ENCODE measurements around the gene MACROD1.
"Not testable (repeated sequence)": the region's sequence is repeated elsewhere in the genome, so short reads cannot be mapped to it uniquely, and the experiment has no call there.

MACROD1 gene

DNA sequence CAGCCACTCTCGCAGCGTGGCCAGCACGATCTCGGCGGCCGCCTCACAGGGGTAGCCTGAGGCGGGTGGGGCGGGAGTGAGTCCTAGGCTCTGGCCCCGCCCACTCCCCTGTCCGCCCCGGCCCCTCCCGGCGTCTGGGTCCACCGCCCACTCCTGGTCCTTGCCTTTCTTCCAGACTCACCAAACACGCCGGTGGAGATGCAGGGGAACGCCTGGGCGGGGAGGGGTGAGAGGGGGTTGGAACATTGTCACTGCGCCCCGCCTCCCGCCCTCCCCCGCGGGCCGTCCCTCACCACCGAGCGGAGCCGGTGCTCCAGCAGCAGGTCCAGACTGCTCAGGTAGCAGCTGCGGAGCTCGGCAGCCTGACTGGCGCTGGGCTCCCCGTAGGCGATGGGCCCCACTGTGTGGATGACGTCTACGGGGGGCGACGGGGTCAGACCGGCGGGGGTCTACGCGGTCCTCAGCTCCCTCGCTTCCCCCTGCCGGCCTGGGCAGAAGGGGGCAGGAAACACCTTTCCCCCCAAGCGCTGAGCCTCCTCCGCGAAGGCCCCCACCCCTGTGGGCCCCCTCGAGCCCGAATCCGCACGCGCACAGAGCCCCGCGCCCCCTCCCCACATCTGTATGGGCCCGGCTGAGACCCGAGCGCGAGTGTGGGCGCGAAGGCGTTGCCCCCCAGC is 166.4 kb downstream of the MACROD1 start:
- peak; percentile 48 to 54 for DNase-seq (ENCODE audit: low read depth in 2 of 2)

DNA sequence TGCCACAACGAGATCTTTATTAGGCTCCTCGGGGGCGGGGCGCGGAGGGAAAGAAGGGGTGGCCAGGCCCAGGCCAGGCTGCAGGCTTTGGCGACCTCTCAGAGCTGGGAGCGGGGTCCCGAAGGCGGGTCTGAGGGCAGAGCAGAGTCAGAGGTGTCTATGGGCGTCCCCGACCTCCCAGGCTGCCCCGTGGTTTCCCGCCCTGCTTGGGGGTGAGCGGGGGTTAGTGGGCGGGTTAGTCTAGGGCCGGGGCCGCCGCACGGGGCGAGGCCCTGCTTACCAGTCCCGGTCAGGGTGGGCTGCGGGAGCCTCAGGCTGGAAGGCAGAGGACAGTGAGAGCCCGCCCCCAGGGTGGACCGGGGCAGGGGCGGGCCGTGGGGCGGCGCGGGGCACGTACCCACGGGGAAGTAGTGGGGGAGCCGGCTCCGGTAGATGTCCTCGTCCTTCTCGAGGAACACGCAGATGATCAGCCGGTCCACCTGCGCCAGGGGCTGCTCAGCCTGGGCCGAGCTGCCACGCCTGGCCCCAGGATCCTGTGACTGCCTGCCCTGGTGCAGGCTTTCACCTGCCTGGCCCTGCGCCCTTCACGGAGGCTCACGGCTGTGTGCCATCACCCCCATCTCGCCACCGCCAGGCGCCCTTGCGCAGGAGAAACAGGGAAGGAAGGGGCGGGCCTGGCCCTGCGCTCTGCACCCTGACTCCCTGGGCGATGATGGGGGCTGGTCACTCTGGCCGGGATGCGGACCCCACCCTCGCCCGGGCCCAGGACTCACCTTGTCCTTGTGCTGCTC is 167.2 kb downstream of the MACROD1 start:
- no peak for DNase-seq (ENCODE audit: low read depth in 2 of 2)

DNA sequence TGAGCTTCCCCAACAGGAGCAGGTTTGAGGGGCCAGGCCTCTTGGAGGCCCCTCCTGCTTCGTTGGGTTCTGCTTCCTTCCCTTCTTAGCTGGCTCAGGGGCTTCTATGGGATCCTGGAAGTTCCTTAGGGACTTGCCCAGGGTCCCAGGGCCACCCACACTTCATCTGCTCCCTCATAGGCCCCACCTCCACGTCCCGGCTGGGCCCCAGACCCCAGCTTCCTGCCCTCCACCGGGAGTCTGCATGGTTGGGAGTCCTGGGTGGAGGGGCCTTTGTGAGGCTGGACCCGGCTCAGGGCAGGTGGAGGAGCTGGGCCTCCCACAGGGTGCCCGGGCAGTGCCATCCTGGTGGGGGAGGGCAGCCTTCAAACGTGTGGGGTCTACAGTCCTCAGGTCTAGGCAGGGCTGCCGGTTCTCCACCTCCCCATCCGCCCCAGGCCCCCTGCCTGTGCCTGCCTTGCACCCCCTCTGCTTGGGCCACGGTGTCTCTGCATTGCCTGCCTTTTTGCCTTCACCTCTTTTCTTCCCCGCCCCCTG is 168.0 kb downstream of the MACROD1 start:
- DNase-seq (ENCODE audit: low read depth in 2 of 2): no peak

DNA sequence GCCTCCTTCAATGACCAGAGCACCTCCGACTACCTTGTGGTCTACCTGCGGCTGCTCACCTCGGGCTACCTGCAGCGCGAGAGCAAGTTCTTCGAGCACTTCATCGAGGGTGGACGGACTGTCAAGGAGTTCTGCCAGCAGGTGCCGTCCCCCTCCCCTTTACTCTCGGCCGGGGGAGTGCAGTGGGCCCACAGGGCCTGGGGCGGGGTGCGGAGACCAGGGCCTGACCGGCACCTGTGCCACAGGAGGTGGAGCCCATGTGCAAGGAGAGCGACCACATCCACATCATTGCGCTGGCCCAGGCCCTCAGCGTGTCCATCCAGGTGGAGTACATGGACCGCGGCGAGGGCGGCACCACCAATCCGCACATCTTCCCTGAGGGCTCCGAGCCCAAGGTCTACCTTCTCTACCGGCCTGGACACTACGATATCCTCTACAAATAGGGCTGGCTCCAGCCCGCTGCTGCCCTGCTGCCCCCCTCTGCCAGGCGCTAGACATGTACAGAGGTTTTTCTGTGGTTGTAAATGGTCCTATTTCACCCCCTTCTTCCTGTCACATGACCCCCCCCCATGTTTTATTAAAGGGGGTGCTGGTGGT is 168.7 kb downstream of the MACROD1 start:
- DNase-seq (ENCODE audit: low read depth in 2 of 2): no peak

DNA sequence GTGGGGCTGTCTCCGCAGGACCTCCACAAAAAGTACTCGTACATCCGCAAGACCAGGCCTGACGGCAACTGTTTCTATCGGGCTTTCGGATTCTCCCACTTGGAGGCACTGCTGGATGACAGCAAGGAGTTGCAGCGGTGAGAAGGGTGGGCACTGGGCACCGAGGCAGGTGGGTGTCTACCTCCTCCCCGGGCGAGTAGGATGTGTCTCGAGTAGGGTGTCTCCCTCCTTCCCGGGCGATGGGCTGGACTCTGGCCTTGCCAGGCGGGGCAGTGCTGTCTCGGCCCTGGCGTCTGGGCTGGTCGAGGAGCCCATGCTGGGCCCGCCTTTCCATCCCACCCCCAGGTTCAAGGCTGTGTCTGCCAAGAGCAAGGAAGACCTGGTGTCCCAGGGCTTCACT is 169.4 kb downstream of the MACROD1 start:
- DNase-seq (ENCODE audit: low read depth in 2 of 2): no peak

DNA sequence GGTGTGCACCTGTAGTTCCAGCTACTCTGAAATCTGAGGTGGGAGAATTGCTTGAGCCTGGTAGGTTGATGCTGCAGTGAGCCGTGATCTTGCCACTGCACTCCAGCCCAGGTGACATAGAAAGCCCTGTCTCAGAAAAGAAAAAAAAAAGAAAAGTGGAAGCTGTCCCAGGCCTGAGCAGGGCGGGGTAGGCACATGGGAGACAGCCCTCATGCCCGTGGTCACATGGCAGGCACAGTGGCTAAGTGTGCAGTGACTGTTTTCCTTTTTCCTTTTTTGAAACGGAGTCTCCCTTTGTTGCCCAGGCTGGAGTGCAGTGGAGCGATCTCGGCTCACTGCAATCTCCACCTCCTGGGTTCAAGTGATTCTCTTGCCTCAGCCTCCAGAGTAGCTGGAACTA is 171.9 kb downstream of the MACROD1 start:
- no peak for DNase-seq (ENCODE audit: low read depth in 2 of 2)

DNA sequence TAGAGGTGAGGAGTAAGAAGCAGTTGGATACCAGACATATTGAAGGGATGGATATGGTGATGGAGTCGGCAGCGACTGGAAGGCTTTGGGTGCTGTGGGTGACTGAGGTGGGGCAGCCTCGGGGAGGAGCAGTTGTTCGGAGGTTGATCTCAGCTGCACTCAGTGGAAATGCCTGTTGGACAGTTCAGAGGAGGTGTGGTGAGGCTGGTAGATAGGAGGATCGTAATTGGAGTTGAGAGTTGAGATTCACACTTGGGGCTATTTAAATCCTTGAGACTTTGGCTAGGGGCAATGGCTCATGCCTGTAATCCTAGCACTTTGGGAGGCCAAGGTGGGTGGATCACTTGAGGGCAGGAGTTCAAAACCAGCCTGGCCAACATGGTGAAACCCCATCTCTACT is 172.8 kb downstream of the MACROD1 start:
- no peak for DNase-seq (ENCODE audit: low read depth in 2 of 2)

DNA sequence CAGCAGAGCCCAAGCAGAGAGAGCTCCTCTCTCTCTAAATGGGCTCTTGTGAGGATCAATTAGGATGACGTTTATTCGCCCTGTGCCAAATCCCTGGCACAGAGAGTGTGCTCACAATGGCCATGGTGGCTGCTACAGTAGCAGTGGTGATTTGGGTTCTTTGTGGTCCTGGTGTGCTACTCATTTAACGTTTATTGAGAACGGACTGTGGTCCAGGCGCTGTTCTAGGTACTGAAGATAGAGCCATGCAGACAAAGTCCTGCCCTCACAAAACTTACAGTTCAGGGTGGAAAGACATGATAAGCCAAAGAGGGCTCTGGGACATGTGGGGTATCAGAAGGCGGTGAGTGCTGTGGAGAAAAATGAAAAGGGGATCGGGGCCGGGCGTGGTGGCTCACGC is 174.4 kb downstream of the MACROD1 start:
- no peak for DNase-seq (ENCODE audit: low read depth in 2 of 2)

DNA sequence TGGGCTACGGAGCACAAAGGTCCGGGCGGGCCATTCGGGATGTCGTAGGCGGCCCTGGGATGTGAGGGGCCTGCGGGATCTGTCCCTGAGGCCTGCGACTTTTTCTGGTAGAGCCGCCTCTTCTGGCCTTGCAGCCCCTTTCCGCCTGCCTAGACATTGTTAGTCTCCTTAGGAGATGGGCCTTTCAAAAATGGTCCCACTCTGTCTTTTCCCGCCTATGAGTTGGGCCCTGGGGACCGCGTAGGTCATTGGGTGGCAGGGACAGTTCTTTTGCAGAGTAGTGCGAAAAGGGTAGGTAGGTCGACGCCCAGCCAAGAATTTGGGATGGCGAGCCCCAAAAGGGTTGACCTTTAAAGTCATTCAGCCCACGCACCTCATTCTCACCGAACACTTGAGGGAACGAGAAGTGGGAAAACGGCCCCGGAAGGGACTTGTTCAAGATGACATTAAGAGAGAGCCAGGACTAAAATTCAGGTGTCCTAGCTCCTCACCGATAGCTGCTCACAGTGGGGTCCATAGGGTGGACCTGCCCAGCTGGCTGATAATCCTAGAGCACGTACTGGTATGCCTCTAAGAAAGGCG is 178.9 kb downstream of the MACROD1 start:
- no peak for DNase-seq (ENCODE audit: low read depth in 2 of 2)

DNA sequence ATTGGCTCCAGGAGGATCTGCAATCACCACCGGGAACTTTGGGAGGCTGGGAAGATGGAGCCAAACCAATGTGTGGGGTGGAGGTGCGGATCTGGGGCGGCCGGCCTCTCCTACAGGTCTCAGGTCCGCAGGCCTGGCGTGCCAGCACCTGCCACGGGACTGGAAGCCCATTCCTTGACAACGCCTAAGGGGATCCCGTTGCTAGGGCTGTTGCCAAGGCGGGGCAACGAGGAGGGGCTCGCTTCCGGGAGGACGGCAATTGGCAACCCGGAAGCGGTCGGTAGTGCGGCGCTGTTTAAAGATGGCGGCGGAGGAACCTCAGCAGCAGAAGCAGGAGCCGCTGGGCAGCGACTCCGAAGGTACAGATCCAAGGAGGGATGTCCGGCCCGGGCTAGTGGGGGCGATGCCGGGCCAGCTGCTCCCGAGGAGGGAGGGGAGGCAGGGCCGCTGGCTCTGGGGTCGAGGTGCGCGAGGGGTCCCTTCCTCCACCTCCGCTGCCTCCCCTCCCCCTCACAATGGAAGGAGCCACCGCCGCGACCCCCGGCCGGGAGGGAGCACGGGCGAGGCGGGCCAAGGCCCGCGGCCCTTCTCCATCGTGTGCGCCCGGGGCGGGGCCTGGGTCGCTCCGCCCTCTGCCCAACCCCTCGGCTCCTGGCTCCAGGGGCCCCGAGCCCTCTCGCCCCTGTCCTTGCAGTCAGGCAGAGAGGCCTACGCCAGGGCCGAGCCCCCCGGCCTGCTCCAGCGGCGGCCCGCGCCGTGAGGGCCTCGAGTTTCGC is 179.6 kb downstream of the MACROD1 start, which contains the start of gene OTUB1:
TSS of gene OTUB1 (plus strand) at position 283 of the 776 bp plus-strand sequence. CDS start at position 302, 19 bp downstream.
- DNase-seq (ENCODE audit: low read depth in 2 of 2): peak; percentile 79 to 84

DNA sequence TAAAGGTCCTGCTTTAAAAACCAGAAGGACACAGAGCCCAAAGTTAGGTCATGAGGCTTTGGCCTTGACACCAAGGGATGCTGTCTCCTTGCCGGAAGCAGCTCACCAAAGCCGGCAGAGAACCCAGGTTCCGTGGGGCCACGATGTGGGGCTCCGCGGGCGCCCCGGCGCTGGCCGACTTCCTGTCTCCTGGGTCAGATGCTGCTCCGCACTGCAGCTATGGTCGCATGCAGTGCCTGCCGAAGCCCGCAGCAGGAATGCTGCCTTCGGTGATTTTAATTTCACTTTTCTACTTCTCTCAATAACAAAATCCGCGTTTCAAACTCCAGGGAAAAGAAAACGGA is 180.1 kb downstream of the MACROD1 start:
- peak; percentile 22 to 59 for DNase-seq (ENCODE audit: low read depth in 2 of 2)

DNA sequence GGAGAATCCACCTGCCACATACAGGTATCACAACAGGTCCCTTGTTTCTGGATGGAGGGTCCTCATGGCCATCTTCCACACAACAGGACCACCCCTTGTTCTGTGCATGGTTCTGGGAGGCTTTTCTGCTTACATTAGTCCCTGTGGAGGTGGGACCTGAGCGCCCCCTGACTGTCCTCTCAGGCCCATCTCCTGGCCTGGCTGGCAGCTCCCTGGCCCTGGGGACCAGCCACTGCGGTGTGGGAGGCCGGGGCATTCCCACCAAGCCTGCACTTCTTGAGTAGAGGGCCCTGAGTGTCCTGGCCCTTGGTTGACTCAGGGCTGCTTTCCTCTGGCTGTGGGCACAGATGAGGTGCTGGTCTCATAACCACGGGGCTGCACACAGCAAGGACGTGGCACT is 186.5 kb downstream of the MACROD1 start:
- DNase-seq (ENCODE audit: low read depth in 2 of 2): no peak

DNA sequence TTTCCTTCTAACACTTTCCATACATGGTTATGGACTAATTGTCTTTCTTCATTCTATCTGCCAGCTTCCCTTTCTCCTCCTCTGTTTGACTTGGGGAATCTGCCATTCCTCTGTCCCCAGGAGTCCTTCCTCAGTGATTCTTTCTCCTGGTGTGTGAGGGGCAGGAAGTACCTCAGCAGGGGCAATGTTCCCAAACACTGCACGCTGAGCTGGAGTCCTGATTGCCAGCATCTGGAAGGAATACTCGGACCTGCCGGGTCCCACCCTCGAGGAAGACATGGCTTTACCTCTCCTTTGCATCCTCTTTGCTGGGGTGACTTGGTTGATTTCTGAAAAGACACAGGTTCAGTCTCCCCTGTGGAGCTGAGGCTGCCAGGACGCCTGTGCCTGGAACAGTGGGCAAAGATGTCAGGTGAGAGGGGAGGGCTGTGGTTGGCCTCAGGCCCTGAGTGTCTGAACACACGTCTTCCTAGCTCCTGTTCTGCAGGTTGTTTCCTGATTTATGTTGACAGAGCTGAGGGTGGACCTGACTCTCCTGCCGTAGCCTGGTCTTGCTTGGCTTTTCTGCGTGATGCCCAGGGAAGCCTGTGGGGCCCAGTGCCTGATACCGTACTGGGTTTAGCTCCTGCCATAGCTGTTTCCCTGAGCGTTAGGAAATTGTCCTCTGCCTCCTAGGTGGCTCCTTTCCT is 187.2 kb downstream of the MACROD1 start:
- no peak for DNase-seq (ENCODE audit: low read depth in 2 of 2)

DNA sequence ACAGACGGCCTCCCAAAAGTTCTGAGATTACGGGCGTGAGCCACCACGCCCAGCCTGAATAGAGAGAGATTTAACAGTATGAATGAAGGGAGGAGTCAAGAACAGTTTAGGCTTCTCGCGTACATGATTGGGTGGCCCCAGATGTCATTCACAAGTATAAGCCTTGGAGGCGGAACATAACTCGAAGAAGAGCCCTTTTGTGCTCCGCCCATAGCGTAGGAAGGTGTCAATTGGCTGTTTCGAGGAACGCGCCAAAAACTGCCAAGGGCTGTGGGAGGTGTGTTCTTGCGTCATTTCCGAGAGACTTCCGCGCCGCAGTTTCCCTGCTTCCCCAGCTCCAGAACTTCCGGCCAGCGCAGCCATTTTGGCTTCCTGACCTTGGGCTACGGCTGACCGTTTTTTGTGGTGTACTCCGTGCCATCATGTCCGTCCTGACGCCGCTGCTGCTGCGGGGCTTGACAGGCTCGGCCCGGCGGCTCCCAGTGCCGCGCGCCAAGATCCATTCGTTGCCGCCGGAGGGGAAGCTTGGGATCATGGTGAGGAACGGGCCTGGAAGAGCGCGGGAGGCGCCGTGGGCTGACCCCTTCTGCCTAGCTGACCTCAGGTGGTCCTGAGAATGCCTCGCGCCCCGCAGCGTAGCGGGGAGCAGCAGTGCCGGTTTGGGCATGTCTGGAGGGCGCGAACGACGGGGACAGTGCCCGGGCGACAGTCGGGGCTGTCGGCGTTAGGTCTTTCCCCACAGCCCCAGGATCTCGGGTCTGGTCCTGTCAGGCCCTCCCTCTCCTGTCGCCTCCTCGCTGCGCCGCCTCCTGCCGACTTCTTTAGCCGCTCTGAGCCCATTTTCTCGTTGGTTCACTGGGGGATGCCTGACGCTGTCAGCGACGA is 191.4 kb downstream of the MACROD1 start, which contains the start of gene COX8A:
TSS of gene COX8A (plus strand) at position 362 of the 885 bp plus-strand sequence. CDS start at position 423, 61 bp downstream.
- peak; percentile 88 to 90 for DNase-seq (ENCODE audit: low read depth in 2 of 2)

DNA sequence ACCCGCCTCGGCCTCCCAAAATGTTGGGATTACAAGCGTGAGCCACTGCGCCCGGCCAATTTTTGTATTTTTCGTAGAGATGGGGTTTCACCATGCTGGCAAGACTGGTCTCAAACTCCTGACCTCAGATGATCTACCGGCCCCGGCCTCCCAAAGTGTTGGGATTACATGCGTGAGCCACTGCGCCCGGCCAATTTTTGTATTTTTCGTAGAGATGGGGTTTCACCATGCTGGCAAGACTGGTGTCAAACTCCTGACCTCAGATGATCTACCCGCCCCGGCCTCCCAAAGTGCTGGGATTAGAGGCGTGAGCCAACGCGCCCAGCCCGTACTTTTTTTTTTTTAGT is 192.0 kb downstream of the MACROD1 start:
- not testable (repeated sequence) for DNase-seq (ENCODE audit: low read depth in 2 of 2)

DNA sequence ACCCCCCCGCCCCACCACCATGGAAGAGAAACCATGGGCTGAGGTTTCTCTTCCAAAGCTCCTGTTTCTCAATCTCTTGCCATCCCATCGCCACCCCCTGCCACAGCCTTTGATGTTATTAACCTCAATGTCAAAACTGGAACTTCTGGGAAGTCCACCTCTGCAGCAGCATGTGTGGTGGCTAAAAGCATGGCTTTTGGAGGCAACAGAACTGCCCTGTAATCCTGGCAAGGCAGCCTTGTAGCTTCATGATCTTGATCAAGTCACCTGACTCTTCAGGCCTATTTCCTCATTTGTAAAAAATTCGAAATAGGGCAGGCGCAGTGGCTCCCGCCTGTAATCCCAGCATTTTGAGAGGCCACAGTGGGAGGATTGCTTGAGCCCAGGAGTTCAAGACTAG is 195.0 kb downstream of the MACROD1 start:
- DNase-seq (ENCODE audit: low read depth in 2 of 2): no peak

DNA sequence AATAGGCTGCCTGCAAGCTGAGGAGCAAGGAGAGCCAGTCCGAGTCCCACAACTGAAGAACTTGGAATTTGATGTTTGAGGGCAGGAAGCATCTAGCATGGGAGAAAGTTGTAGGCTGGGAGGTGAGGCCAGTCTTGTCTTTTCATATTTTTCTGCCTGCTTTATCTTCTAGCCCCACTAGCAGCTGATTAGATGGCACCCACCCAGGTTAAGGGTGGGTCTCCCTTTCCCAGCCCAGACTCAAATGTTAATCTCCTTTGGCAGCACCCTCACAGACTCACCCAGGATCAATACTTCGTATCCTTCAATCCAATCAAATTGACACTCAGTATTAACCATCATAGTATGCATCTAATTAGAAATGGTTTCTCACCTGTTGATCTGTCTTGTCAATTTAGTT is 196.5 kb downstream of the MACROD1 start:
- DNase-seq (ENCODE audit: low read depth in 2 of 2): no peak

DNA sequence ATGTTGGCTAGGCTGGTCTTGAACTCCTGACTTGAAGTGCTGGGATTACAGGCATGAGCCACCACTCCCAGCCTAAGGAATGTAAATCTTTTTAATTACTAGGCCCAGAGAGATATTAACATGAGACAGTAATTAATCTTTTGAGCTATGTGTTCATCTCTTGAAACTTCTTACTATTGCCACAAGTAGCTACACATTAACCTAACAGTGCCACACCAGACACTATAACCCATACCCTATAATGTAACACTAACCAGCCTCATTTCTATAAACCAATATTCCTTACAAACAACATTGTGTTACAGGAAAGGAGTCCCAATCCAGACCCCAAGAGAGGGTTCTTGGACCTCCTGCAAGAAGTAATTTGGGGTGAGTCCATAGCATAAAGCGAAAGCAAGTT is 199.5 kb downstream of the MACROD1 start:
- DNase-seq (ENCODE audit: low read depth in 2 of 2): no peak

DNA sequence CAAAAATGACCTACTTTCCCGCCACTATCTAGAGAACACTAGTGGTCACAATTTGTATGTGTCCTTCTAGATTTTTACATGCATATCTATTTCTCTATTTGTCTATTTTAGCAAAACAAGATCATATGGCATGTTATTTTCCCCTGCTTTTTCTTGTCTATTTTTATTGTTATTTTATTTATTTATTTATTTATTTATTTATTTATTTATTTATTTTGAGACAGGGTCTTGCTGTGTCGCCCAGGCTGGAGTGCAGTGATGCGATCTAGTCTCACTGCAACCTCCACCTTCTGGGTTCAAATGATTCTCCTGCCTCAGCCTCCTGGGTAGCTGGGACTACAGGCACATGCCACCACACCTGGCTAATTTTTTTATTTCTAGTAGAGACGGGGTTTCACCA is 202.0 kb downstream of the MACROD1 start:
- not testable (repeated sequence) for DNase-seq (ENCODE audit: low read depth in 2 of 2)
